SK-N-SH (cell line): ENCODE data around the gene MAGEF1. TPM values are rescaled to one million over a fixed set of nuclear protein-coding genes. Genes with fewer than 3 reads are reported as not detected.

Experiments used
- CTCF ChIA-PET: fragments of 300-600, 350-600 bp; formaldehyde crosslinking; extraction: SDS; loops from one replicate; lab custom pipeline; 2021; lab: Yijun Ruan, JAX
- POLR2A ChIA-PET: fragments of 350-600 bp; sonication (Branson Sonifier 250); formaldehyde crosslinking; extraction: SDS; loops from one replicate; lab custom pipeline; 2020; ENCODE audit warnings: antibody characterized with exemption, inconsistent platforms; lab: Yijun Ruan, JAX
- DNase-seq: peaks from one replicate; pipeline ENCODE4 v3.0.0; 2012
- H2AFZ ChIP-seq: fragments of 200-600 bp; sonication (generic); 2 replicates; pipeline ENCODE4 v1.8.1; 2016; ENCODE audit warnings: antibody characterized with exemption, mild to moderate bottlenecking, low read depth
- H3F3A ChIP-seq: fragments of 200-600 bp; sonication (generic); replicated peaks from 2 replicates; pipeline ENCODE3; 2016; ENCODE audit warnings: antibody characterized with exemption, mild to moderate bottlenecking; ENCODE audit not compliant: insufficient read depth
- H3K27ac ChIP-seq, 2 experiments: fragments of 200-500 bp in 1 of 2; fragments of 200-600 bp in 1 of 2; sonication (Bioruptor generic) in 1 of 2; sonication (generic), shearing (Covaris generic) in 1 of 2; 2 replicates each; pipeline versions ENCODE4 v1.5.1 to v1.6.1; 2014 to 2016; ENCODE audit warnings: low read depth in 2 of 2, inconsistent platforms in 1 of 2, low read length in 1 of 2, mild to moderate bottlenecking in 1 of 2, mixed read lengths in 1 of 2
- H3K27me3 ChIP-seq: fragments of 200-600 bp; sonication (generic), shearing (Covaris generic); 2 replicates; pipeline ENCODE4 v1.6.1; 2016; ENCODE audit warnings: mixed run types; ENCODE audit not compliant: insufficient read depth
- H3K36me3 ChIP-seq, 2 experiments: fragments of 200-500 bp in 1 of 2; fragments of 200-600 bp in 1 of 2; sonication (Bioruptor generic) in 1 of 2; sonication (generic) in 1 of 2; replicated peaks in 1 of 2; 2 replicates each; pipeline versions ENCODE3 to v1.5.1; 2014 to 2016; ENCODE audit warnings: low read length in 1 of 2, mild to moderate bottlenecking in 1 of 2; ENCODE audit not compliant: insufficient read depth in 2 of 2, control insufficient read depth in 1 of 2
- H3K4me1 ChIP-seq, 2 experiments: fragments of 200-500 bp in 1 of 2; fragments of 200-600 bp in 1 of 2; sonication (Bioruptor generic) in 1 of 2; sonication (generic), shearing (Covaris generic) in 1 of 2; 2 replicates each; pipeline versions ENCODE4 v1.5.1 to v1.6.1; 2014 to 2016; ENCODE audit warnings: low read depth in 1 of 2, low read length in 1 of 2, mixed run types in 1 of 2; ENCODE audit not compliant: insufficient read depth in 2 of 2, control insufficient read depth in 1 of 2
- H3K4me2 ChIP-seq: fragments of 200-600 bp; sonication (generic), shearing (Covaris generic); 2 replicates; pipeline ENCODE4 v1.6.1; 2017; ENCODE audit warnings: mixed run types
- H3K4me3 ChIP-seq, 2 experiments: fragments of 200-500 bp in 1 of 2; fragments of 200-600 bp in 1 of 2; sonication (Bioruptor generic) in 1 of 2; sonication (generic), shearing (Covaris generic) in 1 of 2; 2 replicates each; pipeline versions ENCODE4 v1.5.1 to v1.8.1; 2014 to 2016; ENCODE audit warnings: low read depth in 2 of 2, inconsistent platforms in 1 of 2, low read length in 1 of 2, mild to moderate bottlenecking in 1 of 2, mixed read lengths in 1 of 2, moderate library complexity in 1 of 2
- H3K79me2 ChIP-seq: fragments of 200-600 bp; sonication (generic); 2 replicates; pipeline ENCODE4 v1.8.1; 2017; ENCODE audit warnings: mild to moderate bottlenecking; ENCODE audit not compliant: insufficient read depth
- H3K9ac ChIP-seq: fragments of 200-600 bp; sonication (generic); 2 replicates; pipeline ENCODE4 v1.6.1; 2017; ENCODE audit warnings: mixed run types
- H3K9me2 ChIP-seq: fragments of 200-600 bp; sonication (generic); 2 replicates; pipeline ENCODE4 v1.6.1; 2017; ENCODE audit warnings: mixed run types
- H3K9me3 ChIP-seq: fragments of 200-600 bp; sonication (generic); 2 replicates; pipeline ENCODE4 v1.6.1; 2017; ENCODE audit warnings: mixed run types, mild to moderate bottlenecking, moderate library complexity
- H4K20me1 ChIP-seq: fragments of 200-600 bp; sonication (generic); 2 replicates; pipeline ENCODE4 v1.6.1; 2017; ENCODE audit warnings: mild to moderate bottlenecking, mixed run types; ENCODE audit not compliant: insufficient read depth
- CHD2 ChIP-seq: fragments of 150-350 bp; IDR thresholded peaks from 2 replicates; pipeline ENCODE4 v1.6.1; 2018; ENCODE audit warnings: low read length; ENCODE audit not compliant: partially characterized antibody
- CTCF ChIP-seq: fragments of 200-600 bp; sonication (generic); IDR thresholded peaks from 2 replicates; pipeline ENCODE4 v1.6.1; 2017; ENCODE audit warnings: antibody characterized with exemption, mild to moderate bottlenecking, moderate library complexity
- ELF1 ChIP-seq: IDR thresholded peaks from 2 replicates; pipeline ENCODE4 v1.4.0; 2012
- EP300 ChIP-seq, 2 experiments: IDR thresholded peaks; 2 replicates each; pipeline versions ENCODE4 v1.4.0 to v1.6.1; 2012; ENCODE audit warnings: borderline replicate concordance in 1 of 2, low read depth in 1 of 2, low read length in 1 of 2
- EZH2phosphoT487 ChIP-seq: fragments of 200-600 bp; sonication (generic); IDR thresholded peaks from 2 replicates; pipeline ENCODE4 v1.6.1; 2017; ENCODE audit warnings: low read depth, mixed run types, mild to moderate bottlenecking, antibody characterized with exemption, moderate library complexity, borderline replicate concordance
- FOSL2 ChIP-seq: IDR thresholded peaks from 2 replicates; pipeline ENCODE4 v1.4.0; 2012; ENCODE audit warnings: low read depth, mild to moderate bottlenecking, moderate library complexity, borderline replicate concordance
- FOXJ3 ChIP-seq: sonication (generic); formaldehyde crosslinking; IDR thresholded peaks from 2 replicates; pipeline ENCODE4 v1.5.1; 2020; ENCODE audit warnings: mild to moderate bottlenecking, missing genetic modification reagents
- FOXM1 ChIP-seq: IDR thresholded peaks from 2 replicates; pipeline ENCODE4 v1.4.0; 2012; ENCODE audit warnings: low read depth, mild to moderate bottlenecking
- GABPA ChIP-seq: IDR thresholded peaks from 2 replicates; pipeline ENCODE4 v1.4.0; 2012; ENCODE audit warnings: low read depth, mild to moderate bottlenecking
- GATA2 ChIP-seq: sonication (generic); formaldehyde crosslinking; IDR thresholded peaks from 2 replicates; pipeline ENCODE4 v1.5.0; 2020; ENCODE audit warnings: mild to moderate bottlenecking, missing genetic modification reagents
- IRF3 ChIP-seq: fragments of 150-350 bp; IDR thresholded peaks from 2 replicates; pipeline ENCODE4 v1.6.1; 2016; ENCODE audit warnings: mild to moderate bottlenecking, low read depth, low read length
- JUND ChIP-seq: IDR thresholded peaks from 2 replicates; pipeline ENCODE4 v1.4.0; 2012
- MAX ChIP-seq: IDR thresholded peaks from 2 replicates; pipeline ENCODE4 v1.4.0; 2012; ENCODE audit warnings: low read depth
- MEF2A ChIP-seq: IDR thresholded peaks from 2 replicates; pipeline ENCODE4 v1.4.0; 2012; ENCODE audit warnings: low read depth, borderline replicate concordance
- MXI1 ChIP-seq: IDR thresholded peaks from 2 replicates; pipeline ENCODE4 v1.6.1; 2012; ENCODE audit warnings: mild to moderate bottlenecking, low read depth, low read length, improper control_type of control experiment
- NFIC ChIP-seq: IDR thresholded peaks from 2 replicates; pipeline ENCODE4 v1.4.0; 2012; ENCODE audit warnings: borderline replicate concordance
- NRF1 ChIP-seq: IDR thresholded peaks from 2 replicates; pipeline ENCODE4 v1.6.1; 2012; ENCODE audit warnings: low read depth, mild to moderate bottlenecking, low read length
- PBX3 ChIP-seq: IDR thresholded peaks from 2 replicates; pipeline ENCODE4; 2012
- RAD21 ChIP-seq: IDR thresholded peaks from 2 replicates; pipeline ENCODE4 v1.6.1; 2012; ENCODE audit warnings: mild to moderate bottlenecking, low read length
- RXRA ChIP-seq: IDR thresholded peaks from 2 replicates; pipeline ENCODE4 v1.4.0; 2012; ENCODE audit warnings: low read depth, mild to moderate bottlenecking, borderline replicate concordance
- SIN3A ChIP-seq: IDR thresholded peaks from 2 replicates; pipeline ENCODE4 v1.6.1; 2012; ENCODE audit warnings: low read depth, mild to moderate bottlenecking, low read length, moderate library complexity, borderline replicate concordance
- SMC3 ChIP-seq: IDR thresholded peaks from 2 replicates; pipeline ENCODE4 v1.6.1; 2012; ENCODE audit warnings: low read depth, low read length, improper control_type of control experiment
- TCF12 ChIP-seq: IDR thresholded peaks from 2 replicates; pipeline ENCODE4 v1.4.0; 2012
- TEAD4 ChIP-seq: IDR thresholded peaks from 2 replicates; pipeline ENCODE4 v1.4.0; 2012; ENCODE audit warnings: mild to moderate bottlenecking, borderline replicate concordance; ENCODE audit not compliant: insufficient read depth
- USF1 ChIP-seq: IDR thresholded peaks from 2 replicates; pipeline ENCODE4 v1.4.0; 2012; ENCODE audit warnings: low read depth, borderline replicate concordance
- USF2 ChIP-seq: fragments of 150-350 bp; IDR thresholded peaks from 2 replicates; pipeline ENCODE4 v1.6.1; 2017; ENCODE audit warnings: antibody characterized with exemption, low read length, low read depth, borderline replicate concordance
- YY1 ChIP-seq: IDR thresholded peaks from 2 replicates; pipeline ENCODE4 v1.4.0; 2012; ENCODE audit warnings: low read depth, mild to moderate bottlenecking
- WGBS: methylation state at CpG from one replicate; pipeline ENCODE4 v1.1.6; 2017; ENCODE audit warnings: low lambda C conversion rate; 5-methylcytosine and 5-hydroxymethylcytosine counted together
- polyA plus RNA-seq, 3 experiments: library from polyadenylated mRNA; depleted of rRNA; stranded (reverse); fragments of >200 nt; gene quantifications; 2 replicates each; pipeline ENCODE4 v1.2.3, GENCODE V29; 2012

The MAGEF1 gene
- polyA plus RNA-seq (2012; rRNA removed): 38.1 and 45.2 TPM in 2 replicates
- 52.0 and 54.8 TPM in 2 replicates for polyA plus RNA-seq (2012; cell fraction: cytosol; rRNA removed)
- polyA plus RNA-seq (2012; cell fraction: nucleus; rRNA removed): 17.9 and 18.3 TPM in 2 replicates

GRCh38 chr3:184711493-184712247 is at the start of gene MAGEF1:
Gene MAGEF1, minus strand, starts transcription at chr3:184712064. Its CDS starts 243 bp downstream, at chr3:184711821.
- Histone ChIP-seq H3K4me3 (peak within 1 kb of the TSS; percentile 82 to 91), H3F3A (peaks cover 17% of the 10 kb centered on the region), H4K20me1 (no peaks in the 10 kb centered on the region), H3K36me3 (peaks cover 15 to 19% of the 10 kb centered on the region in 2 experiments), H3K9me3 (no peaks in the 10 kb centered on the region), H3K4me2 (peak within 1 kb of the TSS; percentile 97), H3K79me2 (peaks cover 30% of the 10 kb centered on the region), H3K9ac (peak within 1 kb of the TSS; percentile 88), H3K9me2 (no peaks in the 10 kb centered on the region), H3K27ac (peak within 1 kb of the TSS; percentile 69 to 99), H3K27me3 (no peaks in the 10 kb centered on the region), H3K4me1 (peaks cover 9 to 21% of the 10 kb centered on the region in 2 experiments; a peak in 3 of 4 replicates), H2AFZ (peak within 1 kb of the TSS; percentile 96)
- CTCF ChIA-PET: interaction anchor here (0.7 to 7.3 kb wide), 7 partner anchors 14 to 150 kb away, joined by 3 to 49 read pairs (median 3); partner anchors contain the start of gene EPHB3
- POLR2A ChIA-PET: interaction anchor here (0.6 to 2.6 kb wide), 21 partner anchors 13 to 187 kb away, joined by 3 to 19 read pairs (median 4); no protein-coding TSS in a partner anchor
- WGBS: 2% methylated on average over 8 of the region's 67 CpGs
- DNase-seq: peak; percentile 95
- TF ChIP-seq NRF1: peak; percentile 70
- no peak for TF ChIP-seq MEF2A
- TF ChIP-seq EP300 (IDR thresholded peaks at IDR 0.05; ENCODE audit: borderline replicate concordance in 1 of 2, low read depth in 1 of 2, low read length in 1 of 2): peak in 1 of 2 experiments; percentile 41; a peak in 1 of 4 replicates
- TF ChIP-seq SMC3: no peak
- no peak for TF ChIP-seq SIN3A
- TF ChIP-seq CTCF: no peak
- TF ChIP-seq RAD21: no peak
- TF ChIP-seq JUND: no peak
- no peak; the same call in none of the 2 replicates for TF ChIP-seq MAX
- TF ChIP-seq FOXJ3 (CRISPR knock-in tag): peak; percentile 36; the same call in 1 of the 2 replicates
- peak; percentile 27; the same call in 1 of the 2 replicates for TF ChIP-seq GATA2 (CRISPR knock-in tag)
- no peak; the same call in none of the 2 replicates for TF ChIP-seq MXI1
- TF ChIP-seq IRF3: no peak
- TF ChIP-seq FOXM1: no peak
- TF ChIP-seq YY1: peak; percentile 83
- peak; percentile 87 for TF ChIP-seq GABPA
- no peak for TF ChIP-seq USF2
- 0 out of 2 replicates have a peak, but pooled peaks have one; percentile 6 for TF ChIP-seq PBX3
- TF ChIP-seq USF1: 0 out of 2 replicates have a peak, but pooled peaks have one; percentile 3
- 0 out of 2 replicates have a peak, but pooled peaks have one; percentile 22 for TF ChIP-seq TCF12
- no peak for TF ChIP-seq FOSL2
- TF ChIP-seq ELF1: no peak
- peak; percentile 5; the same call in 1 of the 2 replicates for TF ChIP-seq RXRA
- no peak for TF ChIP-seq EZH2phosphoT487
- TF ChIP-seq CHD2: no peak
- TF ChIP-seq TEAD4: no peak
- no peak for TF ChIP-seq NFIC
